ENCODE measurements around the gene CCDC192.

The CCDC192 gene

GRCh38 chr5:127962491-127962890 is 259.3 kb downstream of the CCDC192 start:
- DNase-seq = no peak

- no peak for DNase-seq
These were observed 260.0 kb downstream of the CCDC192 start for GRCh38 chr5:127963233-127963632.

GRCh38 chr5:127963931-127964330 is 260.7 kb downstream of the CCDC192 start:
- no peak for DNase-seq

GRCh38 chr5:127967323-127967982 is 264.3 kb downstream of the CCDC192 start:
- DNase-seq = no peak

- DNase-seq = no peak
These were observed 264.9 kb downstream of the CCDC192 start for GRCh38 chr5:127967983-127968592.

- DNase-seq = no peak
These were observed 265.8 kb downstream of the CCDC192 start for GRCh38 chr5:127969002-127969401.

GRCh38 chr5:127969651-127970050 is 266.5 kb downstream of the CCDC192 start:
- DNase-seq = no peak

- no peak for DNase-seq
These were observed 266.9 kb downstream of the CCDC192 start for GRCh38 chr5:127970081-127970480.

- DNase-seq = no peak
These were observed 267.7 kb downstream of the CCDC192 start for GRCh38 chr5:127970854-127971425.

GRCh38 chr5:127975961-127976360 is 272.8 kb downstream of the CCDC192 start:
- DNase-seq = no peak

- DNase-seq = no peak
These were observed 273.3 kb downstream of the CCDC192 start for GRCh38 chr5:127976525-127976924.

GRCh38 chr5:127976991-127977717 is 274.0 kb downstream of the CCDC192 start:
- no peak for DNase-seq

- no peak for DNase-seq
These were observed 275.6 kb downstream of the CCDC192 start for GRCh38 chr5:127978738-127979300.

GRCh38 chr5:127979475-127979874 is 276.3 kb downstream of the CCDC192 start:
- no peak for DNase-seq

- DNase-seq = no peak
These were observed 277.7 kb downstream of the CCDC192 start for GRCh38 chr5:127980843-127981242.

- no peak for DNase-seq
These were observed 278.3 kb downstream of the CCDC192 start for GRCh38 chr5:127981498-127981897.

GRCh38 chr5:127985811-127986325 is 282.7 kb downstream of the CCDC192 start:
- DNase-seq = no peak

- DNase-seq = no peak
These were observed 284.4 kb downstream of the CCDC192 start for GRCh38 chr5:127987354-127988145.

- peak; percentile 41 for DNase-seq
These were observed 285.1 kb downstream of the CCDC192 start for GRCh38 chr5:127988146-127988760.
